Gastrocnemius medialis (tissue), 4 donors: ENCODE results near the gene PAIP2. TPM values are rescaled to one million over a fixed set of nuclear protein-coding genes. Genes with fewer than 3 reads are reported as not detected.
A peak's percentile ranks its signal among the peaks of the same experiment; 100 is the strongest.

Source experiments
- ATAC-seq, 2 donors: fragments of 150-250 bp; one replicate each; pipeline ENCODE4 v1.9.1; 2016
- DNase-seq, 2 donors: peaks; one replicate each; pipeline ENCODE4 v3.0.0-alpha.2; 2019
- H3K27ac ChIP-seq, 4 donors: fragments of 200-600 bp; sonication (generic); 1 replicate in 1 of 4; 2 replicates in 3 of 4; pipeline ENCODE4 v1.5.1; 2016 to 2018; ENCODE audit warnings: mild to moderate bottlenecking in 2 of 4, moderate library complexity in 1 of 4
- H3K27me3 ChIP-seq, 3 donors: fragments of 200-600 bp; sonication (generic) in 2 of 3; 1 replicate in 1 of 3; 2 replicates in 2 of 3; pipeline versions ENCODE4 v1.5.1 to v1.6.0; 2016 to 2019; ENCODE audit warnings: mild to moderate bottlenecking in 1 of 3, moderate library complexity in 1 of 3
- H3K36me3 ChIP-seq, 2 donors: fragments of 200-600 bp; sonication (generic) in 1 of 2; one replicate each; pipeline ENCODE4 v1.5.1; 2017 to 2018
- H3K4me1 ChIP-seq, 2 donors: fragments of 200-600 bp; sonication (generic) in 1 of 2; one replicate each; pipeline ENCODE4 v1.5.1; 2016 to 2017; ENCODE audit warnings: mild to moderate bottlenecking in 2 of 2
- H3K4me3 ChIP-seq, 4 donors: fragments of 200-600 bp; sonication (generic) in 3 of 4; 1 replicate in 1 of 4; 2 replicates in 3 of 4; pipeline ENCODE4 v1.5.1; 2016 to 2019; ENCODE audit warnings: mild to moderate bottlenecking in 2 of 4
- H3K9me3 ChIP-seq, 3 donors: fragments of 200-600 bp; sonication (generic) in 2 of 3; 1 replicate in 1 of 3; 2 replicates in 2 of 3; pipeline ENCODE4 v1.5.1; 2016 to 2019
- POLR2A ChIP-seq, 2 donors: fragments of 450-650 bp; IDR thresholded peaks; one replicate each; pipeline ENCODE4 v1.6.1; 2017; ENCODE audit warnings: antibody characterized with exemption in 2 of 2, mild to moderate bottlenecking in 2 of 2, moderate library complexity in 2 of 2
- in situ Hi-C, 4 donors: fragments of 200-750 bp; cut with MboI; loops; one replicate each; pipeline versions ENCODE4 v1.15.0 to v1.8.0; 2017; ENCODE audit warnings: low sequenced_read_pairs in 4 of 4
- intact Hi-C: fragments of 100-400 bp; cut with DNase I; formaldehyde crosslinking; loops from one replicate; pipeline ENCODE4 v1.15.1; 2023; ENCODE audit warnings: low total_unique reads
- total RNA-seq, 4 donors: library from RNA; depleted of rRNA; stranded (reverse); fragments of >200 nt; gene quantifications; one replicate each; pipeline versions ENCODE4 v1.1.0 to v1.2.3, GENCODE V29; 2016
- TF ChIP-seq, protein P1 (sequence below), 5 experiments: fragments of 450-650 bp in 3 of 5; fragments of 200-600 bp in 2 of 5; sonication (generic) in 2 of 5; IDR thresholded peaks in 4 of 5; conservative IDR thresholded peaks in 1 of 5; 1 replicate in 4 of 5; 2 replicates in 1 of 5; pipeline ENCODE4 v1.5.1; 2016 to 2019; ENCODE audit warnings: antibody characterized with exemption in 5 of 5, mild to moderate bottlenecking in 3 of 5, moderate library complexity in 3 of 5

Gene PAIP2
- total RNA-seq, 4 donors from 2014 or later, result 111 to 148 (median 126) TPM

DNA sequence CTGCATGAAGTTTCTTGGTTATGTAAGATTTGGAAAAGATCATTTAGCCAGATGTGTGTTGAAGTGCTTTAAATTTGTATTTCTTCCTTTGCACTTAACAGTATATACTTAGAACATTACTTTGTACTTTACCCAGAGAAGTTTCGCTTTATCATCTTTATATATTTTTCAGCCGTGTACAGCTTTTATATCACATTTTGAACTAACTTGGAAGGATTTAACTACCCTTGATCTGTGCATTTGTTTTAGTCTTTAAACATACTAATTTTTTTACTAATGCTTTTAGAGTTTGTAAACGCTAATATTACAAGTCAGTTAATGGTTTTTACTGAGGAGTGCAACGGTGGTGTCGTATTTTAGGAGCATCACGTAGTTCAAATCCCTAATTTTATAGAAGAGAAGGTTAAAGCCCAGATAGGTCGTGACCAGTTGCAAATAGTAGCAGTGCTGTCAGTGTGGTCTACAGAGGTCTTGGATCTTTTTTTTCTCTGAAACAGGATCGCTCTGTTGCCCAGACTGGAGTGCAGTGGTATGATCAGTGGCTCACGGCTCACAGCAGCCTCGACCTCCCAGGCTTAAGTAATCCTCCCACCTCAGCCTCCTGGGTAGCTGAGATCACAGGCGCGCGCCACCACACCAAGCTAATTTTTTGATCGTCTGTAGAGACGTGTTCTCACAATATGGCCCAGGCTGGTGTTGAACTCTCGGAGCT, 46.2 kb upstream of the PAIP2 start:
- Histone ChIP-seq H3K9me3 (no peaks in the 10 kb centered on the region), H3K4me1 (peaks cover 60% of the 10 kb centered on the region in 2 donors), H3K36me3 (no peaks in the 10 kb centered on the region), H3K27me3 (no peaks in the 10 kb centered on the region), H3K4me3 (peak overlapping the region; percentile 82 to 97 (median 86)), H3K27ac (peak overlapping the region; percentile 93 to 100 (median 99))
- intact Hi-C loops (loop anchor here (1.0 kb wide), 1 partner anchor 46 kb away; the partner anchor contains the start of gene PAIP2), in situ Hi-C loops (loop anchor here in 1 of 4 donors (10.0 kb wide), 1 partner anchor 49 kb away; the partner anchor contains the start of gene PAIP2)
- no peak for TF ChIP-seq POLR2A (IDR thresholded peaks at IDR 0.05)
- TF ChIP-seq, protein P1, sequence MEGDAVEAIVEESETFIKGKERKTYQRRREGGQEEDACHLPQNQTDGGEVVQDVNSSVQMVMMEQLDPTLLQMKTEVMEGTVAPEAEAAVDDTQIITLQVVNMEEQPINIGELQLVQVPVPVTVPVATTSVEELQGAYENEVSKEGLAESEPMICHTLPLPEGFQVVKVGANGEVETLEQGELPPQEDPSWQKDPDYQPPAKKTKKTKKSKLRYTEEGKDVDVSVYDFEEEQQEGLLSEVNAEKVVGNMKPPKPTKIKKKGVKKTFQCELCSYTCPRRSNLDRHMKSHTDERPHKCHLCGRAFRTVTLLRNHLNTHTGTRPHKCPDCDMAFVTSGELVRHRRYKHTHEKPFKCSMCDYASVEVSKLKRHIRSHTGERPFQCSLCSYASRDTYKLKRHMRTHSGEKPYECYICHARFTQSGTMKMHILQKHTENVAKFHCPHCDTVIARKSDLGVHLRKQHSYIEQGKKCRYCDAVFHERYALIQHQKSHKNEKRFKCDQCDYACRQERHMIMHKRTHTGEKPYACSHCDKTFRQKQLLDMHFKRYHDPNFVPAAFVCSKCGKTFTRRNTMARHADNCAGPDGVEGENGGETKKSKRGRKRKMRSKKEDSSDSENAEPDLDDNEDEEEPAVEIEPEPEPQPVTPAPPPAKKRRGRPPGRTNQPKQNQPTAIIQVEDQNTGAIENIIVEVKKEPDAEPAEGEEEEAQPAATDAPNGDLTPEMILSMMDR (IDR thresholded peaks at IDR 0.05 in 4 of 5, conservative IDR thresholded peaks at IDR 0.05 in 1 of 5), result no peak
- ATAC-seq, result no peak
- no peak for DNase-seq

GRCh38 chr5:139296198-139296597, 45.5 kb upstream of the PAIP2 start:
- intact Hi-C loops (loop anchor here (1.0 kb wide), 1 partner anchor 45 kb away; the partner anchor contains the start of gene PAIP2), in situ Hi-C loops (loop anchor here in 1 of 4 donors (10.0 kb wide), 1 partner anchor 49 kb away; the partner anchor contains the start of gene PAIP2)
- TF ChIP-seq, protein P1 (IDR thresholded peaks at IDR 0.05 in 4 of 5, conservative IDR thresholded peaks at IDR 0.05 in 1 of 5), result no peak
- TF ChIP-seq POLR2A (IDR thresholded peaks at IDR 0.05), result no peak
- peak overlapping the region; percentile 93 to 100 (median 99) for H3K27ac ChIP-seq
- H3K4me3 ChIP-seq, result peak overlapping the region in 3 of 4 donors; percentile 82 to 87 (median 84)
- no peak for DNase-seq
- no peaks in the 10 kb centered on the region for H3K27me3 ChIP-seq
- H3K36me3 ChIP-seq, result no peaks in the 10 kb centered on the region
- ATAC-seq, result no peak
- H3K9me3 ChIP-seq, result no peaks in the 10 kb centered on the region
- H3K4me1 ChIP-seq, result peaks cover 67% of the 10 kb centered on the region in 2 donors

- Histone ChIP-seq H3K36me3 (no peaks in the 10 kb centered on the region), H3K27me3 (no peaks in the 10 kb centered on the region), H3K27ac (peak overlapping the region; percentile 93 to 100 (median 99)), H3K4me1 (peaks cover 73 to 74% of the 10 kb centered on the region in 2 donors), H3K9me3 (no peaks in the 10 kb centered on the region), H3K4me3 (peak overlapping the region in 2 of 4 donors; percentile 21 to 82)
- DNase-seq, result no peak
- in situ Hi-C loops, result loop anchor here in 1 of 4 donors (10.0 kb wide), 1 partner anchor 48 kb away; the partner anchor contains the start of gene PAIP2
- ATAC-seq, result no peak
- intact Hi-C loops, result loop anchor here (1.0 kb wide), 1 partner anchor 44 kb away; the partner anchor contains the start of gene PAIP2
- TF ChIP-seq POLR2A (IDR thresholded peaks at IDR 0.05), result no peak
- TF ChIP-seq, protein P1 (IDR thresholded peaks at IDR 0.05 in 4 of 5, conservative IDR thresholded peaks at IDR 0.05 in 1 of 5), result no peak
These were observed 44.8 kb upstream of the PAIP2 start for GRCh38 chr5:139296862-139297326.

GRCh38 chr5:139297439-139298133, 44.1 kb upstream of the PAIP2 start:
- peak overlapping the region; percentile 93 to 100 (median 99) for H3K27ac ChIP-seq
- DNase-seq (no peak), ATAC-seq (no peak)
- no peaks in the 10 kb centered on the region for H3K27me3 ChIP-seq
- no peaks in the 10 kb centered on the region for H3K36me3 ChIP-seq
- intact Hi-C loops, result no loop called here
- in situ Hi-C loops, result loop anchor here in 1 of 4 donors (10.0 kb wide), 1 partner anchor 47 kb away; the partner anchor contains the start of gene PAIP2
- H3K4me3 ChIP-seq, result no peak overlapping the region
- no peaks in the 10 kb centered on the region for H3K9me3 ChIP-seq
- no peak for TF ChIP-seq POLR2A (IDR thresholded peaks at IDR 0.05)
- TF ChIP-seq, protein P1 (IDR thresholded peaks at IDR 0.05 in 4 of 5, conservative IDR thresholded peaks at IDR 0.05 in 1 of 5), result no peak
- H3K4me1 ChIP-seq, result peaks cover 79 to 81% of the 10 kb centered on the region in 2 donors
